Measurements from ENCODE around the gene THAP12.

- TF ChIP-seq, protein P1, sequence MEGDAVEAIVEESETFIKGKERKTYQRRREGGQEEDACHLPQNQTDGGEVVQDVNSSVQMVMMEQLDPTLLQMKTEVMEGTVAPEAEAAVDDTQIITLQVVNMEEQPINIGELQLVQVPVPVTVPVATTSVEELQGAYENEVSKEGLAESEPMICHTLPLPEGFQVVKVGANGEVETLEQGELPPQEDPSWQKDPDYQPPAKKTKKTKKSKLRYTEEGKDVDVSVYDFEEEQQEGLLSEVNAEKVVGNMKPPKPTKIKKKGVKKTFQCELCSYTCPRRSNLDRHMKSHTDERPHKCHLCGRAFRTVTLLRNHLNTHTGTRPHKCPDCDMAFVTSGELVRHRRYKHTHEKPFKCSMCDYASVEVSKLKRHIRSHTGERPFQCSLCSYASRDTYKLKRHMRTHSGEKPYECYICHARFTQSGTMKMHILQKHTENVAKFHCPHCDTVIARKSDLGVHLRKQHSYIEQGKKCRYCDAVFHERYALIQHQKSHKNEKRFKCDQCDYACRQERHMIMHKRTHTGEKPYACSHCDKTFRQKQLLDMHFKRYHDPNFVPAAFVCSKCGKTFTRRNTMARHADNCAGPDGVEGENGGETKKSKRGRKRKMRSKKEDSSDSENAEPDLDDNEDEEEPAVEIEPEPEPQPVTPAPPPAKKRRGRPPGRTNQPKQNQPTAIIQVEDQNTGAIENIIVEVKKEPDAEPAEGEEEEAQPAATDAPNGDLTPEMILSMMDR (conservative IDR thresholded peaks at IDR 0.05) = no peak
- TF ChIP-seq ZFX (IDR thresholded peaks at IDR 0.05) = no peak
Measured at GRCh38 chr11:76376746-76377558, 4.0 kb downstream of the THAP12 start.

Measured in C4-2B (cell line).